Measurements from ENCODE around the gene TCEAL1.
"Not testable (repeated sequence)": the region's sequence is repeated elsewhere in the genome, so short reads cannot be mapped to it uniquely, and the experiment has no call there.

TCEAL1 gene

GRCh38 chrX:103644125-103644524 lies 15.3 kb downstream of the TCEAL1 start:
- TF ChIP-seq, protein P1, sequence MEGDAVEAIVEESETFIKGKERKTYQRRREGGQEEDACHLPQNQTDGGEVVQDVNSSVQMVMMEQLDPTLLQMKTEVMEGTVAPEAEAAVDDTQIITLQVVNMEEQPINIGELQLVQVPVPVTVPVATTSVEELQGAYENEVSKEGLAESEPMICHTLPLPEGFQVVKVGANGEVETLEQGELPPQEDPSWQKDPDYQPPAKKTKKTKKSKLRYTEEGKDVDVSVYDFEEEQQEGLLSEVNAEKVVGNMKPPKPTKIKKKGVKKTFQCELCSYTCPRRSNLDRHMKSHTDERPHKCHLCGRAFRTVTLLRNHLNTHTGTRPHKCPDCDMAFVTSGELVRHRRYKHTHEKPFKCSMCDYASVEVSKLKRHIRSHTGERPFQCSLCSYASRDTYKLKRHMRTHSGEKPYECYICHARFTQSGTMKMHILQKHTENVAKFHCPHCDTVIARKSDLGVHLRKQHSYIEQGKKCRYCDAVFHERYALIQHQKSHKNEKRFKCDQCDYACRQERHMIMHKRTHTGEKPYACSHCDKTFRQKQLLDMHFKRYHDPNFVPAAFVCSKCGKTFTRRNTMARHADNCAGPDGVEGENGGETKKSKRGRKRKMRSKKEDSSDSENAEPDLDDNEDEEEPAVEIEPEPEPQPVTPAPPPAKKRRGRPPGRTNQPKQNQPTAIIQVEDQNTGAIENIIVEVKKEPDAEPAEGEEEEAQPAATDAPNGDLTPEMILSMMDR (IDR thresholded peaks at IDR 0.05): no peak
- H3K27ac Mint-ChIP-seq: no peak overlapping the region
- no peak overlapping the region for H3K4me3 Mint-ChIP-seq
- H3K4me1 Mint-ChIP-seq: no peaks in the 10 kb centered on the region
- peaks cover 14% of the 10 kb centered on the region for H3K27me3 Mint-ChIP-seq (ENCODE audit: low read depth, poor library complexity)
- DNase-seq: no peak
- H3K9me3 Mint-ChIP-seq: peaks cover 30% of the 10 kb centered on the region
- no peaks in the 10 kb centered on the region for H3K36me3 Mint-ChIP-seq (ENCODE audit: low read depth)

DNA sequence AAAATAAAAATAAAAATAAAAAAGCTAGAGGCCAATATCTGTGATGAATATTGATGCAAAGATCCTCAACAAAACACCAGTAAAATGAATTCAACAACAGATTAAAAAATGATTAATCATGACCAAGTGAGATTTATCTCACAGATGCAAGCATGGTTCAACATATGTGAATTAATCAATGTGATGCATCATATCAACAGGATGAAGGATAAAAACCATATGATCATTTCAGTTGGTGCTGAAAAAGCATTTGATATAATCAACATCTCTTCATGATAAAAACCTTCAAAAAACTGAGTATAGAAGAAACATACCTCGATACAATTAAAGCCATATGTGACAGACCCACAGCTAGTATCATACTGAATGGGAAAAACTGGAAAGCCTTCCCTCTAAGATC lies 18.9 kb downstream of the TCEAL1 start:
- H3K9me3 Mint-ChIP-seq: peaks cover 36% of the 10 kb centered on the region
- H3K4me1 Mint-ChIP-seq: no peaks in the 10 kb centered on the region
- TF ChIP-seq, protein P1 (IDR thresholded peaks at IDR 0.05): no peak
- peaks cover 19% of the 10 kb centered on the region for H3K27me3 Mint-ChIP-seq (ENCODE audit: low read depth, poor library complexity)
- H3K36me3 Mint-ChIP-seq (ENCODE audit: low read depth): no peaks in the 10 kb centered on the region
- no peak for DNase-seq
- no peak overlapping the region for H3K27ac Mint-ChIP-seq
- no peak overlapping the region for H3K4me3 Mint-ChIP-seq

DNA sequence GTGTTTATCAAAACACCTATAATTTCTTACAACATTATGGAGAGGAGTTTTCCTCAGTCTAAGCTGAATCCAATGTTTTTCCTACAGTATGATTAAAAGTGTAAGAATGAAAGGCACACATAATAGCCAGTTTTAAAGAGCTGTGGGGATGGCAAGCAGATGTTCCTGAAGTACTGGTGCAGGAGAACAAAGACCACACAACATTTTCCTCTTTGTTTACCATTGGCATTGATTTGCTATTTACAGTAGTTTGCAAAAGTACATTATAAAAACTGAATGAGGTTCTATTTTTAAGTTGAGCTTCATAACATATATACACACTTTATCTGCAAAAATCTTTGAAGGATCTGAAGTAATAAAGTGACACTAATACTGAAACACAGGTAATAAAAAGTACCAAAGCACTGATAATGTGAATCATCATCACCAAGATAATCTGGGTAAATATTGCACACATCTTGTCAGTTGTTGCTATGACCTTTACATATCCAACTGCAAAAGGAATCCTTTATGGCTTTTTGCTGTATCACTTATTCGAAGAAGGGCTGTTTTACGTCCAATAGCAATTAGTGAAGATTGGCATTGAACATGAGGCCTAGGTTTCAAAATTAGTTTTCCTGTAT lies 22.5 kb downstream of the TCEAL1 start:
- H3K4me3 Mint-ChIP-seq: no peak overlapping the region
- peaks cover 41% of the 10 kb centered on the region for H3K9me3 Mint-ChIP-seq
- no peaks in the 10 kb centered on the region for H3K36me3 Mint-ChIP-seq (ENCODE audit: low read depth)
- peaks cover 11% of the 10 kb centered on the region for H3K27me3 Mint-ChIP-seq (ENCODE audit: low read depth, poor library complexity)
- H3K27ac Mint-ChIP-seq: no peak overlapping the region
- H3K4me1 Mint-ChIP-seq: peaks cover 3% of the 10 kb centered on the region
- no peak for DNase-seq
- TF ChIP-seq, protein P1 (IDR thresholded peaks at IDR 0.05): no peak

DNA sequence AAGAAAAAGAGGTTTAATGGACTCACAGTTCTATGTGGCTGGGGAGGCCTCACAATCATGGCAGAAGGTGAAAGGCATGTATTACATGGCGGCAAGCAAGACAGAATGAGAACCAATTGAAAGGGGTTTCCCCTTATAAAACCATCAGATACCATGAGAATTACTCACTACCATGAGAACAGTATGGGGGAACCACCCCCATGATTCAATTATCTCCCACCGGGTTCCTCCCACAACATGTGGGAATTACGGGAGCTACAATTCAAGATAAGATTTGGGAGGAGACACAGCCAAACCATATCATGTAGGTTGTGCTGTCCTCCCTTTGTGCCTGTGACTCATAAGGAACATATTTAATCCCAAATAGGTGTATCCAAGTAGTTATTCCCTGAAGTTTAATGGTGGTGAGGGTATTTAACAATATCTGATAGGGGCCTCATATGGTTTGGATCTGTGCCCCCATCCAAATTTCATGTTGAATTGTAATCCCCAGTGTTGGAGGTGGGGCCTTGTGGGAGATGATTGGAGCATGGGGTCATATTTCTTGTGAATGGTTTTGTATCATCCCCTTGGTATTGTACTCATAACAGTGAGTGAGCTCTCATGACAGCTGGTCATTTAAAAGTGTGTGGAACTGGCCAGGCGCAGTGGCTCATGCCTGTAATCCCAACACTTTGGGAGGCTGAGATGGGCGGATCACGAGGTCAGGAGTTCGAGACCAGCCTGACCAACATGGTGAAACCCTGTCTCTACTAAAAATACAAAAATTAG lies 26.6 kb downstream of the TCEAL1 start:
- Mint-ChIP-seq H3K4me1 (peaks cover 18% of the 10 kb centered on the region), H3K9me3 (peaks cover 29% of the 10 kb centered on the region)
- not testable (repeated sequence) for H3K4me3 Mint-ChIP-seq; DNase-seq; H3K27ac Mint-ChIP-seq; H3K27me3 Mint-ChIP-seq (ENCODE audit: low read depth, poor library complexity); H3K36me3 Mint-ChIP-seq (ENCODE audit: low read depth)

DNA sequence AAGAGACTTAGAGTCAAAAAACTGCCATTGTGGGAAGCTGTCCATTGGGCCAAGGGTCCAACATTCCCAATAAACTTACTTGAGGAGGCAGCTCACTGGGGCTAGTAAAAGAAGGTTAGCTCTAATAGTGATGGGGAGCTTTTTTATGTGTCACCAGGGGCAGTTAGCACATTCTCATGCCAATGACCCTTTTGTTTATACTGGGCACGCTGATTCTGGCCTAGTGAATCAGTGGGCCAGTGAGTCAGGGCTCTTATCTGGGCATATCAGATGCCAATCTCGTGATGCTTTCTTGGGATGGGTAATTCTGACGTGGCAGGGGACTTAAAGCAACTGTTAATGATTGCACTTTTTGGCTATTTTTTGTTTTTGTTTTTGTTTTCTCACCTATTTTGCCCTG lies 27.8 kb downstream of the TCEAL1 start:
- H3K27me3 Mint-ChIP-seq (ENCODE audit: low read depth, poor library complexity): peaks cover 6% of the 10 kb centered on the region
- peaks cover 29% of the 10 kb centered on the region for H3K9me3 Mint-ChIP-seq
- no peaks in the 10 kb centered on the region for H3K36me3 Mint-ChIP-seq (ENCODE audit: low read depth)
- TF ChIP-seq, protein P1 (IDR thresholded peaks at IDR 0.05): no peak
- no peak overlapping the region for H3K4me3 Mint-ChIP-seq
- DNase-seq: no peak
- H3K4me1 Mint-ChIP-seq: peaks cover 18% of the 10 kb centered on the region
- no peak overlapping the region for H3K27ac Mint-ChIP-seq

DNA sequence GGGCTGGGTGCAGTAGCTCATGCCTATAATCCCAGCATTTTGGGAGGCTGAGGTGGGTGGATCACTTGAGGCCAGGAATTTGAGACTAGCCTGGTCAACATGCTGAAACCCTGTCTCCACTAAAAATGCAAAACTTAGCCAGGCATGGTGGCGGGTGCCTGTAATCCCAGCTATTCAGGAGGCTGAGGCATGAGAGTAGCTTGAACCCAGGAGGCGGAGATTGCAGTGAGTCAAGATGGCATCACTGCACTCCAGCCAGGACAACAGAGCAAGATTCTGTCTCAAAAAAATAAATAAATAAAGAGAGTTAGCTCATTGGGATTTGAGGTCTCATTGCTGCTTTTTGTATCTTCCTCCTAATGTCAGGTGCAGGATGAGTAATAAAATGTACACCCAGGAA lies 28.3 kb downstream of the TCEAL1 start:
- not testable (repeated sequence) for H3K36me3 Mint-ChIP-seq (ENCODE audit: low read depth); H3K4me3 Mint-ChIP-seq; H3K27ac Mint-ChIP-seq; H3K27me3 Mint-ChIP-seq (ENCODE audit: low read depth, poor library complexity); DNase-seq
- peaks cover 18% of the 10 kb centered on the region for H3K4me1 Mint-ChIP-seq
- peaks cover 29% of the 10 kb centered on the region for H3K9me3 Mint-ChIP-seq

All from nephron progenitor cell (in vitro differentiated cells).